Mesendoderm (in vitro differentiated cells): Measurements from ENCODE around the gene FAM219A.

Experiments used
- DNase-seq: peaks from one replicate; pipeline ENCODE4 v3.0.0; 2013
- H2AK5ac ChIP-seq: 2 replicates; pipeline ENCODE4 v1.6.1; 2013; ENCODE audit warnings: low read length, inconsistent platforms
- H2BK120ac ChIP-seq: 2 replicates; pipeline ENCODE4 v1.6.1; 2013; ENCODE audit warnings: low read depth, mild to moderate bottlenecking, low read length, moderate library complexity, mixed read lengths
- H2BK15ac ChIP-seq: replicated peaks from 2 replicates; pipeline ENCODE4 v1.6.1; 2013; ENCODE audit warnings: low read depth, mild to moderate bottlenecking, moderate library complexity
- H2BK5ac ChIP-seq: 2 replicates; pipeline ENCODE4 v1.6.1; 2013; ENCODE audit warnings: low read length, inconsistent platforms
- H3K18ac ChIP-seq: 2 replicates; pipeline ENCODE4 v1.6.1; 2013; ENCODE audit warnings: mild to moderate bottlenecking, low read length, mixed read lengths
- H3K23ac ChIP-seq: one replicate; pipeline ENCODE4 v1.6.1; 2013; ENCODE audit warnings: low read length
- H3K27ac ChIP-seq: 2 replicates; pipeline ENCODE4 v1.5.1; 2013; ENCODE audit warnings: low read depth, mild to moderate bottlenecking, inconsistent platforms, low read length, moderate library complexity
- H3K27me3 ChIP-seq: 2 replicates; pipeline ENCODE4 v1.6.1; 2013; ENCODE audit warnings: low read length, control low read depth, mild to moderate bottlenecking, inconsistent platforms; ENCODE audit not compliant: insufficient read depth, poor library complexity
- H3K36me3 ChIP-seq: 2 replicates; pipeline ENCODE4 v1.6.1; 2013; ENCODE audit warnings: low read length, inconsistent platforms; ENCODE audit not compliant: control insufficient read depth, insufficient read depth
- H3K4ac ChIP-seq: one replicate; pipeline ENCODE4 v1.6.1; 2013; ENCODE audit warnings: low read depth, mild to moderate bottlenecking, low read length, moderate library complexity
- H3K4me1 ChIP-seq: 2 replicates; pipeline ENCODE4 v1.6.1; 2013; ENCODE audit warnings: low read depth, low read length, inconsistent platforms; ENCODE audit not compliant: control insufficient read depth
- H3K4me2 ChIP-seq: 2 replicates; pipeline ENCODE4 v1.6.1; 2013; ENCODE audit warnings: low read length
- H3K4me3 ChIP-seq: 2 replicates; pipeline ENCODE4 v1.5.1; 2013; ENCODE audit warnings: mild to moderate bottlenecking, low read length
- H3K56ac ChIP-seq: one replicate; pipeline ENCODE4 v1.6.1; 2013; ENCODE audit warnings: low read length
- H3K79me1 ChIP-seq: 2 replicates; pipeline ENCODE4 v1.6.1; 2013; ENCODE audit warnings: low read length, inconsistent platforms
- H3K79me2 ChIP-seq: 2 replicates; pipeline ENCODE4 v1.6.1; 2013; ENCODE audit warnings: mild to moderate bottlenecking, low read length; ENCODE audit not compliant: control insufficient read depth, insufficient read depth
- H3K9ac ChIP-seq: 2 replicates; pipeline ENCODE4 v1.6.1; 2013; ENCODE audit warnings: low read length, inconsistent platforms
- H4K5ac ChIP-seq: one replicate; pipeline ENCODE4 v1.6.1; 2013; ENCODE audit warnings: low read length
- H4K8ac ChIP-seq: one replicate; pipeline ENCODE4 v1.6.1; 2013; ENCODE audit warnings: low read depth, mild to moderate bottlenecking, control low read depth, low read length, moderate library complexity
- WGBS: extraction: QIAGEN DNeasy Blood & Tissue Kit; methylation state at CpG from one replicate; pipeline ENCODE4 v1.1.7; 2013; ENCODE audit warnings: low lambda C conversion rate, missing lambda C conversion rate; ENCODE audit not compliant: insufficient coverage; ENCODE audit errors: extremely low coverage; 5-methylcytosine and 5-hydroxymethylcytosine counted together

The FAM219A gene

GRCh38 chr9:34372467-34373011 is 85.8 kb downstream of the FAM219A start:
- no peak overlapping the region for H4K8ac ChIP-seq
- peaks cover 9% of the 10 kb centered on the region for H3K4me1 ChIP-seq
- no peak overlapping the region for H3K9ac ChIP-seq
- no peak overlapping the region for H2BK15ac ChIP-seq
- no peak overlapping the region for H3K23ac ChIP-seq
- H4K5ac ChIP-seq, result no peak overlapping the region
- no peaks in the 10 kb centered on the region for H3K27me3 ChIP-seq
- no peak overlapping the region for H3K18ac ChIP-seq
- no peak overlapping the region for H3K4me2 ChIP-seq
- H3K4me3 ChIP-seq, result no peak overlapping the region
- no peak overlapping the region for H2BK120ac ChIP-seq
- peaks cover 7% of the 10 kb centered on the region for H3K79me1 ChIP-seq
- no peak overlapping the region for H3K56ac ChIP-seq
- H3K27ac ChIP-seq, result no peak overlapping the region
- no peak overlapping the region for H3K4ac ChIP-seq
- DNase-seq, result peak; percentile 64
- H2BK5ac ChIP-seq, result no peak overlapping the region
- H2AK5ac ChIP-seq, result no peak overlapping the region
- H3K36me3 ChIP-seq, result peaks cover 6% of the 10 kb centered on the region
- no CpG with 5 or more reads among the region's 41 CpGs for WGBS
- H3K79me2 ChIP-seq, result peaks cover 7% of the 10 kb centered on the region

DNA sequence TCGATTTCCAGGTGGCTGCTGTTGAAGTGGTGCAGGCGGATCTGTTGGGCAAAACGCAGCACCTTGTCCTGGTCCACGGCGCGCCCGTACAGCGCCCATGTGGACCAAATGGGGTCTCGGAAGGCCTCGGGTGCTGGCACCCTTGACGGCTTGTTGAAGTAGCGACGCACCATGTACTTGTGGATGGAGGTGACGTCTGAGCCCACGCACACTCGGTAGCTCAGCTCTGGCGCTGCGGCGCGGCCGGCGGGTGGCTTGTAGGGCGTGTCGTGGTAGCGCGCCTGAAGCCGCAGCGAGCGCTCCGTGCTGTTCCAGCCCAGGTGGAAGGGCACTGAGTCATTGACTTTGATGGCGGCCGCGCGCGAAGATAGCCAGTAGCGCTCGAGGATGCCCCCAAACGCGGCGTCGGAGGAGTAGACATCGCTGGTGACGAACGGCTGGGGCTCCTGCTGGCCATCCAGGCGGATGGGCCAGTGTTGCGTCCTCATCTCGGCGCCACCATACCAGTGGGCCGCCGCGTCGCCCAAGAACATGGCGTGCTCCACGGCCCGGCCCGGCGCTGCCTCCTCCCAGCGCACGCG is 86.4 kb downstream of the FAM219A start:
- Histone ChIP-seq H2AK5ac (no peak overlapping the region), H3K4me3 (no peak overlapping the region), H3K27ac (no peak overlapping the region), H4K8ac (no peak overlapping the region), H3K79me1 (peaks cover 7% of the 10 kb centered on the region), H3K4me1 (peaks cover 9% of the 10 kb centered on the region), H2BK5ac (no peak overlapping the region), H2BK120ac (no peak overlapping the region), H3K23ac (no peak overlapping the region), H3K27me3 (no peaks in the 10 kb centered on the region), H2BK15ac (no peak overlapping the region), H3K36me3 (peaks cover 6% of the 10 kb centered on the region), H3K56ac (no peak overlapping the region), H3K18ac (no peak overlapping the region), H3K9ac (no peak overlapping the region), H3K4ac (no peak overlapping the region), H3K79me2 (peaks cover 7% of the 10 kb centered on the region), H3K4me2 (no peak overlapping the region), H4K5ac (no peak overlapping the region)
- no peak for DNase-seq
- WGBS, result no CpG with 5 or more reads among the region's 60 CpGs

- Histone ChIP-seq H2BK120ac (no peak overlapping the region), H3K27me3 (no peaks in the 10 kb centered on the region), H3K36me3 (peaks cover 6% of the 10 kb centered on the region), H3K4ac (no peak overlapping the region), H3K4me2 (no peak overlapping the region), H4K5ac (no peak overlapping the region), H3K9ac (no peak overlapping the region), H3K79me2 (peaks cover 7% of the 10 kb centered on the region), H3K27ac (no peak overlapping the region), H3K18ac (no peak overlapping the region), H3K23ac (no peak overlapping the region), H4K8ac (no peak overlapping the region), H3K56ac (no peak overlapping the region), H2AK5ac (no peak overlapping the region), H3K79me1 (peaks cover 7% of the 10 kb centered on the region), H3K4me1 (peaks cover 9% of the 10 kb centered on the region), H2BK15ac (no peak overlapping the region), H2BK5ac (no peak overlapping the region), H3K4me3 (no peak overlapping the region)
- no peak for DNase-seq
- WGBS, result no CpG with 5 or more reads among the region's 105 CpGs
Measured at GRCh38 chr9:34370970-34371880, 87.1 kb downstream of the FAM219A start.

DNA sequence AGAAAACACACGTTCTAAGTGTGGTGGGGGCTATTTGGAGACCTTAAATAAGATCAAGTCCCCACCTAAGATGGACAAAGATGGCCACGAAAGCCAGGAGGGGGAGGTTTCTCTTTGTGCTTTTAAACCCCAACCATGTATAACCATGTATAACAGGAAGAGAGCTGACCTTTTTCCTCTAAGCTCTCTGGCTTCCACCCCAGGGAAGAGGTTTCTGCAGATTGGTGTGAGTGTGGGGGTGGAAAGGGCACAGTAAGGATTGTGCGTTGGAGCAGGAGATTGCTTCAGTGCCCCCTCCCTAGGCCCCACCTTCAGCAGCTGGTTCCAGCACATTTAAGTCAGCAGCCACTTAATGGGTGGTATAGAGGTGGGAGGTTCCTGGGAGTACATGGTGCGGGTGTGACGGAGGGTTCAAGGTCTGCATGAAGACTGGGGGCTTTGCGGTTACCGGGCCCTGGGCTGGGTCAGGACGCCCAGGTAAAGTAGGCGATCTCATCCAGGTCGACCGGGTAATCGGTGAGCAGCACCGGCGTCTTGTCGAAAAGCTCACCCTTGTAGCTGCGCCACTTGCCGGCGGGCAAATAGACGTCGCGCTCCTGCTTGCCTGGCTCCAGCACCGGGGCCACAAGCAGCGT is 87.9 kb downstream of the FAM219A start:
- H2BK5ac ChIP-seq, result no peak overlapping the region
- no peak overlapping the region for H3K4ac ChIP-seq
- H3K4me1 ChIP-seq, result peaks cover 6% of the 10 kb centered on the region
- no peak overlapping the region for H3K9ac ChIP-seq
- no peak overlapping the region for H3K23ac ChIP-seq
- no peak overlapping the region for H3K4me3 ChIP-seq
- H2BK120ac ChIP-seq, result no peak overlapping the region
- H4K5ac ChIP-seq, result no peak overlapping the region
- H3K27ac ChIP-seq, result no peak overlapping the region
- H3K4me2 ChIP-seq, result no peak overlapping the region
- no peak overlapping the region for H3K18ac ChIP-seq
- H3K79me2 ChIP-seq, result peaks cover 7% of the 10 kb centered on the region
- no peak overlapping the region for H2BK15ac ChIP-seq
- no peak for DNase-seq
- H4K8ac ChIP-seq, result no peak overlapping the region
- no peaks in the 10 kb centered on the region for H3K27me3 ChIP-seq
- H3K79me1 ChIP-seq, result peaks cover 7% of the 10 kb centered on the region
- WGBS, result no CpG with 5 or more reads among the region's 23 CpGs
- peaks cover 6% of the 10 kb centered on the region for H3K36me3 ChIP-seq
- no peak overlapping the region for H2AK5ac ChIP-seq
- H3K56ac ChIP-seq, result no peak overlapping the region

DNA sequence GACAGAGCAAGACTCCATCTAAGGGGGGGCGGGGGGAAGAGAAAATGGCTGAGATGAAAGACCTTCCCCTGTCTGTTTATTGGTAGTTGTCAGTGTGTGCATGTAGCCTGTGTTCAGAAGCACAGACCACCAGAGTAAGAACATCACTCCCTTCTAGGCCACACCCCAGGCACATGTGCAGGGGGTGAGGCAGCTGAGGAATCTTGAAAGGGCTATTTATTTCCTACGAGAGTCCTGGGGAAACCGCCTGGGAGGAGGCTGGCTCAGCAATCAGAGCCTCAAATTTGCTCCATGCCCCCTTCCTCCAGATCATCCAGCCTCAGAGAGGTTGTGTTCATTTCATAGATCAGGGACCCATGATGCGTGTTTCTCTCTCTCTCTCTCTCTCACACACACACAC is 88.7 kb downstream of the FAM219A start:
- H4K5ac ChIP-seq, result no peak overlapping the region
- peaks cover 6% of the 10 kb centered on the region for H3K36me3 ChIP-seq
- H3K4me3 ChIP-seq, result no peak overlapping the region
- no peaks in the 10 kb centered on the region for H3K27me3 ChIP-seq
- no peak overlapping the region for H2BK120ac ChIP-seq
- no peak overlapping the region for H2BK5ac ChIP-seq
- no peak for DNase-seq
- H3K9ac ChIP-seq, result no peak overlapping the region
- no peak overlapping the region for H3K23ac ChIP-seq
- no peak overlapping the region for H3K4ac ChIP-seq
- no peak overlapping the region for H3K27ac ChIP-seq
- H3K79me2 ChIP-seq, result peaks cover 7% of the 10 kb centered on the region
- no peak overlapping the region for H2AK5ac ChIP-seq
- H3K18ac ChIP-seq, result no peak overlapping the region
- no peak overlapping the region for H4K8ac ChIP-seq
- no peak overlapping the region for H3K4me2 ChIP-seq
- peaks cover 7% of the 10 kb centered on the region for H3K79me1 ChIP-seq
- no peak overlapping the region for H2BK15ac ChIP-seq
- H3K56ac ChIP-seq, result no peak overlapping the region
- peaks cover 8% of the 10 kb centered on the region for H3K4me1 ChIP-seq
- WGBS, result no CpG with 5 or more reads among the region's 4 CpGs
